ENCODE data around the gene COQ4. TPM values are rescaled to one million over a fixed set of nuclear protein-coding genes. Genes with fewer than 3 reads are reported as not detected.
A peak's percentile ranks its signal among the peaks of the same experiment; 100 is the strongest.

COQ4 gene
- total and polyA plus RNA-seq, 2 of the 8 experiments (the other 6 are each of a cell fraction or from before 2014, with no cell fraction given): 32.3 to 58.8 TPM

- POLR2A ChIA-PET (ENCODE audit: partially characterized antibody): interaction anchor here (0.5 to 6.3 kb wide), 9 partner anchors 18 to 201 kb away, joined by 3 to 92 read pairs (median 5); partner anchors contain the start of genes GOLGA2 and SWI5
- Histone ChIP-seq H2AFZ (ENCODE audit: low read length) (no peak overlapping the region), H3K27me3 (replicated peaks in 1 of 4; ENCODE audit: control insufficient read depth in 3 of 4, extremely low read depth in 1 of 4, insufficient read depth in 3 of 4, low read length in 3 of 4) (peaks cover 24 to 68% (median 47%) of the 10 kb centered on the region in 4 experiments), H2BK15ac (ENCODE audit: low read length) (no peak overlapping the region), H3K4me2 (ENCODE audit: insufficient read depth in 1 of 2, low read depth in 2 of 2, low read length in 2 of 2) (peak overlapping the region; percentile 54 to 68), H2BK12ac (ENCODE audit: low read depth, low read length) (peak overlapping the region; percentile 92; the same call in 1 of the 2 replicates), H3K14ac (ENCODE audit: insufficient read length) (no peak overlapping the region), H3K79me2 (ENCODE audit: control insufficient read depth in 1 of 2, insufficient read depth in 2 of 2, low read length in 2 of 2) (no peaks in the 10 kb centered on the region), H3K56ac (replicated peaks; ENCODE audit: insufficient read length, low read depth, low read length) (no peak overlapping the region), H2BK20ac (ENCODE audit: low read length) (peak overlapping the region; percentile 40; the same call in 1 of the 2 replicates), H2AK5ac (ENCODE audit: low read depth, low read length) (peak overlapping the region; percentile 90; the same call in 1 of the 2 replicates), H3K4ac (replicated peaks; ENCODE audit: insufficient read length, low read depth, low read length) (peak overlapping the region; percentile 2), H3K23ac (ENCODE audit: insufficient read length) (no peak overlapping the region), H3K18ac (ENCODE audit: extremely low read depth, low read length) (peak overlapping the region; percentile 97), H3K23me2 (ENCODE audit: low read depth, low read length) (peaks cover 5% of the 10 kb centered on the region; the same call in 1 of the 2 replicates), H3K4me1 (replicated peaks in 1 of 4; ENCODE audit: control insufficient read depth in 3 of 4, insufficient read depth in 4 of 4, low read length in 3 of 4) (peaks cover 5 to 20% (median 11%) of the 10 kb centered on the region in 4 experiments), H2BK5ac (ENCODE audit: low read depth, low read length) (peak overlapping the region; percentile 97; the same call in 1 of the 2 replicates), H3K27ac (ENCODE audit: low read depth, low read length) (no peak overlapping the region), H3K9me3 (ENCODE audit: insufficient read depth in 2 of 2, low read depth in 1 of 2, low read length in 1 of 2) (no peaks in the 10 kb centered on the region), H3K36me3 (ENCODE audit: control insufficient read depth in 2 of 4, insufficient read depth in 4 of 4, low read length in 3 of 4) (no peaks in the 10 kb centered on the region), H3K9ac (replicated peaks in 1 of 4; ENCODE audit: extremely low read depth in 1 of 4, low read depth in 3 of 4, low read length in 3 of 4) (no peak overlapping the region), H2BK120ac (replicated peaks; ENCODE audit: low read depth, low read length) (no peak overlapping the region), H4K8ac (ENCODE audit: extremely low read depth, insufficient read depth, low read length) (no peak overlapping the region), H3K4me3 (ENCODE audit: extremely low read depth in 1 of 4, insufficient read depth in 2 of 4, low read depth in 3 of 4, low read length in 4 of 4) (peak overlapping the region in 3 of 4 experiments; percentile 6 to 48 (median 26); a peak in 5 of 8 replicates), H4K91ac (replicated peaks; ENCODE audit: insufficient read length, low read length) (peak overlapping the region; percentile 63), H4K5ac (ENCODE audit: insufficient read length, low read depth, low read length) (no peak overlapping the region), H3K79me1 (ENCODE audit: low read depth, low read length) (no peaks in the 10 kb centered on the region), H4K20me1 (replicated peaks in 1 of 2; ENCODE audit: control insufficient read depth in 1 of 2, insufficient read depth in 2 of 2, low read length in 2 of 2) (peaks cover 4 to 9% of the 10 kb centered on the region in 2 experiments)
- 34% methylated on average over 4 of the region's 4 CpGs; no CpG with 5 or more reads in 1 of the 2 experiments for WGBS, 2 experiments (ENCODE audit: extremely low coverage in 1 of 2, insufficient coverage in 1 of 2, insufficient read length in 1 of 2, insufficient replicate concordance in 2 of 2, low coverage in 1 of 2, low lambda C conversion rate in 2 of 2, missing lambda C conversion rate in 1 of 2)
- no peak for FAIRE-seq
- TF ChIP-seq SIN3A (conservative IDR thresholded peaks at IDR 0.05 in 1 of 2, IDR thresholded peaks at IDR 0.05 in 1 of 2; ENCODE audit: low read depth in 1 of 2, low read length in 2 of 2): no peak
- no peak for TF ChIP-seq JUND (IDR thresholded peaks at IDR 0.05; ENCODE audit: low read length)
- TF ChIP-seq CREB1 (IDR thresholded peaks at IDR 0.05): no peak
- no peak for TF ChIP-seq TCF12 (IDR thresholded peaks at IDR 0.05; ENCODE audit: low read depth, low read length)
- no peak for TF ChIP-seq GTF2F1 (IDR thresholded peaks at IDR 0.05; ENCODE audit: borderline replicate concordance, low read depth, low read length)
- no peak for DNase-seq (ENCODE audit: low read depth in 1 of 2, low spot score in 2 of 2)
- CTCF ChIA-PET (ENCODE audit: partially characterized antibody): interaction anchor here (1.2 to 25.1 kb wide), 5 partner anchors 11 to 103 kb away, joined by 5 to 544 read pairs (median 127); no protein-coding TSS in a partner anchor
Observed at GRCh38 chr9:128365525-128365924, 42.9 kb downstream of the COQ4 start.
